Activated CD4-positive, alpha-beta T cell treated with anti-CD3 and anti-CD28 coated beads, Interleukin-2, amount 10 ng/mL, durations not matched to agents 7 days and 5 days (primary cell): ENCODE measurements around the gene NUP98. TPM values are rescaled to one million over a fixed set of nuclear protein-coding genes. Genes with fewer than 3 reads are reported as not detected.

ENCODE experiments used
- CTCF ChIA-PET: fragments of 350-600 bp; sonication (Branson Sonifier 250); formaldehyde crosslinking; loops from one replicate; lab custom pipeline; 2021; ENCODE audit warnings: antibody characterized with exemption; lab: Charles Lee
- POLR2A ChIA-PET: fragments of 350-600 bp; sonication (Branson Sonifier 250); formaldehyde crosslinking; loops from one replicate; lab custom pipeline; 2021; ENCODE audit warnings: antibody characterized with exemption; lab: Charles Lee
- DNase-seq: peaks from one replicate; pipeline ENCODE4 v3.0.0-alpha.2; 2020
- H3K27ac Mint-ChIP-seq: one replicate; pipeline ENCODE4 v1.8.0; 2021; ENCODE audit warnings: mild to moderate bottlenecking, moderate library complexity, mixed read lengths
- H3K27me3 Mint-ChIP-seq: one replicate; pipeline ENCODE4 v1.8.0; 2021; ENCODE audit warnings: mixed read lengths
- H3K36me3 Mint-ChIP-seq: one replicate; pipeline ENCODE4 v1.8.0; 2021; ENCODE audit warnings: low read depth, mixed read lengths
- H3K4me1 Mint-ChIP-seq: one replicate; pipeline ENCODE4 v1.8.0; 2021; ENCODE audit warnings: mixed read lengths
- H3K4me3 Mint-ChIP-seq: one replicate; pipeline ENCODE4 v1.8.0; 2021; ENCODE audit warnings: mild to moderate bottlenecking, moderate library complexity, mixed read lengths
- H3K9me3 Mint-ChIP-seq: one replicate; pipeline ENCODE4 v1.8.0; 2021; ENCODE audit warnings: mixed read lengths
- total RNA-seq, 2 experiments: library from RNA; stranded (reverse); gene quantifications; one replicate each; pipeline ENCODE4 v1.2.3, GENCODE V29; 2021

NUP98 gene
- total RNA-seq, 2 experiments from 2014 or later: 94.7 to 116 TPM

GRCh38 chr11:3738723-3739122 lies 58.6 kb downstream of the NUP98 start:
- CTCF ChIA-PET: interaction anchor here (1.6 kb wide), 1 partner anchor 54 kb away, joined by 3 read pairs; no protein-coding TSS in a partner anchor
- peak overlapping the region; percentile 57 for H3K27ac Mint-ChIP-seq

DNA sequence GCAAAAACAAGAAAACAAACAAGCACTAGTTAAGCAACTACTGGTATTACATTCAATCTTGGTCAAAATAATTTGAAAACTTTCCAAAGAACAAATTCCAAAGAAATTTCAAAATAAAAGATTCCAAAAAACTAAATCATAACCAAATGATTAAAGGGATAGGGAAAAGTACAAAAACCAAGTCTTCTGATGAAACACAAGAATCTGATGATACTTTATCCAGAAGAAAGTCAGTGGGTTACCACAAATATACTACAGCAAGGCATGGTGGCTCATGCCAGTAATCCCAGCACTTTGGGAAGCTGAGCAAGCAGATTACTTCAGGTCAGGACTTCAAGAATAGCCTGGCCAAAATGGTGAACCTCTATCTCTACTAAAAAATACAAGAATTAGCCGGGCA lies 59.1 kb downstream of the NUP98 start:
- no peaks in the 10 kb centered on the region for H3K27me3 Mint-ChIP-seq
- peak overlapping the region; percentile 57 for H3K27ac Mint-ChIP-seq
- DNase-seq: no peak
- POLR2A ChIA-PET: no interaction called here
- peaks cover 12% of the 10 kb centered on the region for H3K4me1 Mint-ChIP-seq
- no peaks in the 10 kb centered on the region for H3K9me3 Mint-ChIP-seq
- no peak overlapping the region for H3K4me3 Mint-ChIP-seq
- H3K36me3 Mint-ChIP-seq: peaks cover 46% of the 10 kb centered on the region
- CTCF ChIA-PET: interaction anchor here (1.6 kb wide), 1 partner anchor 54 kb away, joined by 3 read pairs; no protein-coding TSS in a partner anchor

More at GRCh38 chr11:3738723-3739122, 58.6 kb downstream of the NUP98 start:
- POLR2A ChIA-PET: no interaction called here
- no peaks in the 10 kb centered on the region for H3K27me3 Mint-ChIP-seq
- H3K9me3 Mint-ChIP-seq: no peaks in the 10 kb centered on the region
- no peak for DNase-seq
- peaks cover 7% of the 10 kb centered on the region for H3K4me1 Mint-ChIP-seq
- no peak overlapping the region for H3K4me3 Mint-ChIP-seq
- peaks cover 41% of the 10 kb centered on the region for H3K36me3 Mint-ChIP-seq

DNA sequence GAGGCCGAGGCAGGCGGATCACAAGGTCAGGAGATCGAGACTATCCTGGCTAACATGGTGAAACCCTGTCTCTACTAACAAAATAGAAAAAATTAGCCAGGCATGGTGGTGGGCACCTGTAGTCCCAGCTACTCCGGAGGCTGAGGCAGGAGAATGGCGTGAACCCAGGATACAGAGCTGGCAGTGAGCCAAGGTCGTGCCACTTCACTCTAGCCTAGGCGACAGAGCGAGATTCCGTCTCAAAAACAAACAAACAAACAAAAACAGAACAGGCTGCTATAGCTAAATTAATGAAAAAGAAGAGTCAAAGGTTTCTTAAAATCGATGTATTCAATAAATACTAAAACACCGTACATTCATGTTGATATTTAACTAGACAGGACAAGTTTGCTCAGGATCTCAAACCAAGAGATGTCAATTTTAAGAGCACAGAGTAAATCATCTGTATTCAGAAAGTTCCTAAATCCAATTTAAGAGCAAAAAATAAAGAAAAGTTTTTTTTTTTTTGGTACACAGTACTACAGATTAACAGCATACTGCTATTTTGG lies 59.9 kb downstream of the NUP98 start:
- Mint-ChIP-seq H3K27ac (peak overlapping the region; percentile 9), H3K27me3 (no peaks in the 10 kb centered on the region), H3K4me3 (no peak overlapping the region), H3K36me3 (peaks cover 49% of the 10 kb centered on the region), H3K4me1 (peaks cover 19% of the 10 kb centered on the region), H3K9me3 (no peaks in the 10 kb centered on the region)
- ChIA-PET CTCF (interaction anchor here (0.7 kb wide), 1 partner anchor 47 kb away, joined by 4 read pairs; no protein-coding TSS in a partner anchor), POLR2A (no interaction called here)
- DNase-seq: no peak

DNA sequence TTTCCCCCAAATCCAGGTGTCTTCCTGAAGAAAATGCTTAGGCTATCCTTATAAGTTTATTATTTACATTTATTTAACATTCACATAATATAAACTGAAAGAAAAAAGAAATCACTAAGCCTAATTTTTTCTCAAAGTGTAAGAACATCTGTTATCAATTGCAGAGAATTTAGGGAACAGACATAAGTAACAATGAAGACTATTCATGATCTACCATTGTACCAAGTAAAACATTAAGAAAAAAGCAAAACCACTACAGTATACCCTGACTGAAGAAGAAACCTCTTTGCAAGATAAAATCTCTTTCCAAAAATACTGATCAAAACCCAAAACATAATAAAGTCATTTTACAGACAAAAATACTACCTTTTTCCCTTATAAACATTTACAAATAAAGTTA lies 60.5 kb downstream of the NUP98 start:
- CTCF ChIA-PET: no interaction called here
- no peak for DNase-seq
- H3K27me3 Mint-ChIP-seq: no peaks in the 10 kb centered on the region

DNA sequence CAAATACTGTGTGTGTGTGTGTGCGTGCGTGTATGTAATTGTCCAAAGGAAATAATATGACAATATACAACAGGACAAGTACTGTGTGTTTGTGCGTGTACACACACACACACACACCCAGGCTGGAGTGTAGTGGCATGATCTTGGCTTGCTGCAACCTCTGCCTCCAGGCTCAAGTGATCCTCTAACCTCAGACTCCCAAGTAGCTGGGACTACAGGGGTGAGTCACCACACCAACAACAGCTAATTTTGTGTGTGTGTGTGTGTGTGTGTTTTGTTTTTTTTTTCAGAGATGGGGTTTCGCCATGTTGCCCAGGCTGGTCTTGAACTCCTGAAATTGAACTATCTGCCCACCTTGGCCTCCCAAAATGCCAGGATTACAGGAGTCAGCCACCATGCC lies 61.5 kb downstream of the NUP98 start:
- Mint-ChIP-seq H3K4me3 (no peak overlapping the region), H3K27ac (no peak overlapping the region), H3K9me3 (no peaks in the 10 kb centered on the region), H3K27me3 (no peaks in the 10 kb centered on the region), H3K4me1 (peaks cover 19% of the 10 kb centered on the region), H3K36me3 (peaks cover 51% of the 10 kb centered on the region)
- ChIA-PET POLR2A (no interaction called here), CTCF (interaction anchor here (0.6 to 0.7 kb wide), 3 partner anchors 11 to 122 kb away, joined by 3 to 7 read pairs (median 4); no protein-coding TSS in a partner anchor)
- no peak for DNase-seq

More for the DNA sequence above, 60.5 kb downstream of the NUP98 start:
- Mint-ChIP-seq H3K27ac (no peak overlapping the region), H3K36me3 (peaks cover 51% of the 10 kb centered on the region), H3K9me3 (no peaks in the 10 kb centered on the region), H3K4me3 (no peak overlapping the region), H3K4me1 (peaks cover 19% of the 10 kb centered on the region)
- POLR2A ChIA-PET: no interaction called here

DNA sequence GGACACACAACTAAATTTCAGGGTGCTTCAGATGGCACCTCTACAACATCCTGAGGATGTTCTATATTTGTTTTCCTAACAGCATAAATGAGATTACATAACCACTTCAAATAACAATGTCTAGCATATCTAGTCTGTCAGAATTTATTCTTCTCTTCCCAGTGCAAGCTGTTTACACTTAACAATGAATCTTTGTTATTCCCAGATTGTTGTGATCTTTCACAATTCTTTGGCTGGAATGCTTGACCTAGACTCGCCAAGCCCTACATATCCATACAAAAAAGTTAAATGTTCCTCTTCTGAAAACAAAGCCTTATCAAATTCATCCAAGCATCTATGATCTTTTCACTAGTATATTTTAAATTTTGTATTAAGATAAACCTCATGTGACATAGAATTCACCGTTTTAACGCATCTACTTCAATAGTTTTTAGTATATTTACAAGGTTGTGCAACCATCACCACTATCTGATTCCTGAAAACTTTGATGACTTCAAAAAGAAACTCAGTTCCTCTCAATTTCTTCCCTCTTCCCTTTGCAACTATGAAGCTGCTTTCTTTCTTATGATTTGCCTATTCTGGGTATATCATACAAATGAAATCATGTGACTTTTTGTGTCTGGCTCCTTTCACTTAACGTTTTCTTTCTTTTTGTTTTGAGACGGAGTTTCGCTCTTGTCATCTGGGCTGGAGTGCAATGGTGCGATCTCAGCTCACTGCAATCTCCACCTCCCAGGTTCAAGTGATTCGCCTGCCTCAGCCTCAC lies 64.5 kb downstream of the NUP98 start:
- H3K36me3 Mint-ChIP-seq: peaks cover 67% of the 10 kb centered on the region
- POLR2A ChIA-PET: no interaction called here
- H3K4me1 Mint-ChIP-seq: peaks cover 18% of the 10 kb centered on the region

GRCh38 chr11:3723014-3723708 lies 74.2 kb downstream of the NUP98 start:
- Mint-ChIP-seq H3K27ac (no peak overlapping the region), H3K9me3 (no peaks in the 10 kb centered on the region), H3K36me3 (peaks cover 65% of the 10 kb centered on the region), H3K4me1 (no peaks in the 10 kb centered on the region), H3K27me3 (no peaks in the 10 kb centered on the region), H3K4me3 (no peak overlapping the region)
- CTCF ChIA-PET: no interaction called here
- no peak for DNase-seq
- POLR2A ChIA-PET: no interaction called here

More for the DNA sequence above, 64.5 kb downstream of the NUP98 start:
- Mint-ChIP-seq H3K27ac (peak overlapping the region; percentile 56), H3K4me3 (no peak overlapping the region), H3K27me3 (no peaks in the 10 kb centered on the region), H3K9me3 (no peaks in the 10 kb centered on the region)
- CTCF ChIA-PET: no interaction called here
- DNase-seq: no peak

DNA sequence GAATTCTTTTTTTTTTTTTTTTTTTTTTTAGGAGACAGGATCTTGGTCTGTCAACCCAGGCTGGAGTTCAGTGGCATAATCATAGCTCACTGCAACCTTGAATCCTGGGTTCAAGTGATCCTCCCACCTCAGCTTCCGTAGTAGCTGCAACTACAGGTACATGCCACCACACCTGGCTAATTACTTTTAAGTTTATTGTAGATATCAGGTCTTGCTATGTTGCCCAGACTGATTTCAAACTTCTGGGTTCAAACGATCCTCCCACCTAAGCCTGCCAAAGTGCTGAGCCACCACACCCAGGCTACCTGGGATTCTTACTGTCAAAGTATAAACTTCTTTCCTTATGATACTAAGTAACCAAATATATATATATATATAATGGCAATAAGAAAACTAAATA lies 75.3 kb downstream of the NUP98 start:
- H3K27me3 Mint-ChIP-seq: no peaks in the 10 kb centered on the region
- no peaks in the 10 kb centered on the region for H3K4me1 Mint-ChIP-seq
- peaks cover 68% of the 10 kb centered on the region for H3K36me3 Mint-ChIP-seq
- H3K27ac Mint-ChIP-seq: no peak overlapping the region
- DNase-seq: no peak
- H3K4me3 Mint-ChIP-seq: no peak overlapping the region
- ChIA-PET CTCF (interaction anchor here (0.6 to 1.3 kb wide), 2 partner anchors 29 to 96 kb away, joined by 3 to 5 read pairs; no protein-coding TSS in a partner anchor), POLR2A (no interaction called here)
- H3K9me3 Mint-ChIP-seq: no peaks in the 10 kb centered on the region

GRCh38 chr11:3720997-3721396 lies 76.4 kb downstream of the NUP98 start:
- Mint-ChIP-seq H3K27ac (no peak overlapping the region), H3K27me3 (no peaks in the 10 kb centered on the region), H3K9me3 (no peaks in the 10 kb centered on the region), H3K36me3 (peaks cover 63% of the 10 kb centered on the region), H3K4me3 (no peak overlapping the region), H3K4me1 (no peaks in the 10 kb centered on the region)
- DNase-seq: no peak
- POLR2A ChIA-PET: no interaction called here
- CTCF ChIA-PET: interaction anchor here (1.2 kb wide), 1 partner anchor 39 kb away, joined by 3 read pairs; no protein-coding TSS in a partner anchor

GRCh38 chr11:3712274-3712673 lies 85.1 kb downstream of the NUP98 start:
- CTCF ChIA-PET: interaction anchor here (0.8 to 1.3 kb wide), 2 partner anchors 11 to 18 kb away, joined by 3 read pairs; no protein-coding TSS in a partner anchor
- no peak for DNase-seq
- no peak overlapping the region for H3K27ac Mint-ChIP-seq
- H3K36me3 Mint-ChIP-seq: peaks cover 48% of the 10 kb centered on the region
- no peak overlapping the region for H3K4me3 Mint-ChIP-seq
- POLR2A ChIA-PET: no interaction called here
- no peaks in the 10 kb centered on the region for H3K27me3 Mint-ChIP-seq
- no peaks in the 10 kb centered on the region for H3K9me3 Mint-ChIP-seq
- H3K4me1 Mint-ChIP-seq: no peaks in the 10 kb centered on the region

- no peak overlapping the region for H3K27ac Mint-ChIP-seq
- ChIA-PET POLR2A (interaction anchor here (0.5 kb wide), 1 partner anchor 9 kb away, joined by 5 read pairs; no protein-coding TSS in a partner anchor), CTCF (interaction anchor here (0.6 to 1.7 kb wide), 5 partner anchors 9 to 97 kb away, joined by 3 to 7 read pairs (median 3); partner anchors contain the start of gene PGAP2)
- no peak for DNase-seq
- H3K27me3 Mint-ChIP-seq: no peaks in the 10 kb centered on the region
- no peaks in the 10 kb centered on the region for H3K9me3 Mint-ChIP-seq
- no peaks in the 10 kb centered on the region for H3K4me1 Mint-ChIP-seq
- peaks cover 51% of the 10 kb centered on the region for H3K36me3 Mint-ChIP-seq
- H3K4me3 Mint-ChIP-seq: no peak overlapping the region
Measured at GRCh38 chr11:3710485-3711259, 86.7 kb downstream of the NUP98 start.

GRCh38 chr11:3709977-3710376 lies 87.4 kb downstream of the NUP98 start:
- Mint-ChIP-seq H3K4me1 (no peaks in the 10 kb centered on the region), H3K9me3 (no peaks in the 10 kb centered on the region), H3K36me3 (peaks cover 53% of the 10 kb centered on the region), H3K4me3 (no peak overlapping the region), H3K27me3 (no peaks in the 10 kb centered on the region), H3K27ac (no peak overlapping the region)
- ChIA-PET CTCF (interaction anchor here (0.7 to 1.7 kb wide), 4 partner anchors 18 to 98 kb away, joined by 3 to 7 read pairs (median 4); partner anchors contain the start of gene PGAP2), POLR2A (no interaction called here)
- DNase-seq: no peak
